Heart right ventricle (tissue), 16 donors: Measurements from ENCODE around the gene NOG. TPM values are rescaled to one million over a fixed set of nuclear protein-coding genes. Genes with fewer than 3 reads are reported as not detected.

Source experiments
- ATAC-seq, 8 donors: fragments of 200-7000 bp; cut with Tn5 transposase; one replicate each; pipeline ENCODE4 v1.9.1; 2020; ENCODE audit warnings: mild to moderate bottlenecking in 8 of 8, moderate library complexity in 8 of 8, moderate number of reproducible peaks in 1 of 8
- DNase-seq, 2 donors: peaks; one replicate each; pipeline ENCODE4 v3.0.0-alpha.2; 2020
- H3K27ac ChIP-seq, 10 donors: fragments of 200-600 bp; sonication (generic) in 2 of 10; one replicate each; pipeline versions ENCODE4 v1.5.0 to v1.8.0; 2020 to 2022; ENCODE audit warnings: mild to moderate bottlenecking in 3 of 10
- H3K27me3 ChIP-seq, 7 donors: fragments of 200-600 bp; one replicate each; pipeline ENCODE4 v1.8.0; 2021 to 2022; ENCODE audit warnings: mild to moderate bottlenecking in 2 of 7
- H3K36me3 ChIP-seq, 9 donors: fragments of 200-600 bp; sonication (generic) in 1 of 9; one replicate each; pipeline versions ENCODE4 v1.5.0 to v1.8.0; 2020 to 2022; ENCODE audit warnings: mild to moderate bottlenecking in 2 of 9
- H3K4me1 ChIP-seq, 9 donors: fragments of 200-600 bp; sonication (generic) in 1 of 9; one replicate each; pipeline versions ENCODE4 v1.5.0 to v1.8.0; 2020 to 2022; ENCODE audit warnings: mild to moderate bottlenecking in 4 of 9
- H3K4me3 ChIP-seq, 10 donors: fragments of 200-600 bp; sonication (generic) in 2 of 10; one replicate each; pipeline versions ENCODE4 v1.5.0 to v1.8.0; 2020 to 2022; ENCODE audit warnings: mild to moderate bottlenecking in 7 of 10, moderate library complexity in 2 of 10
- H3K9me3 ChIP-seq, 11 donors: fragments of 200-600 bp in 10 of 11; sonication (generic) in 2 of 11; one replicate each; pipeline versions ENCODE4 v1.5.0 to v1.8.0; 2013 to 2022; ENCODE audit warnings: mild to moderate bottlenecking in 2 of 11, control low read depth in 1 of 11, moderate library complexity in 1 of 11
- CTCF ChIP-seq, 9 donors: fragments of 200-600 bp; sonication (generic) in 2 of 9; IDR thresholded peaks; one replicate each; pipeline versions ENCODE4 v1.5.0 to v1.8.0; 2021 to 2022; ENCODE audit warnings: antibody characterized with exemption in 9 of 9, mild to moderate bottlenecking in 5 of 9, moderate library complexity in 1 of 9
- WGBS, 2 donors: extraction: QIAGEN DNeasy Blood & Tissue Kit; methylation state at CpG; one replicate each; pipeline ENCODE4 v1.1.7; 2013; ENCODE audit warnings: inconsistent platforms in 1 of 2; 5-methylcytosine and 5-hydroxymethylcytosine counted together
- intact Hi-C, 10 donors: fragments of 100-400 bp; cut with DNase I; formaldehyde crosslinking; loops; one replicate each; pipeline versions ENCODE4 v1.11.1 to v1.14.2; 2022
- polyA plus RNA-seq, 2 donors: library from polyadenylated mRNA; stranded (reverse); fragments of 200-250 nt; gene quantifications; one replicate each; pipeline ENCODE4 v1.2.3, GENCODE V29; 2013
- total RNA-seq, 10 donors: library from RNA; stranded (reverse); fragmentation: NEBNext Ultra II Directional in 3 of 10; extraction: Animal tissue kit (Norgen Biotek cat#: 25700) in 3 of 10; gene quantifications; one replicate each; pipeline versions ENCODE4 v1.2.1 to v1.2.4, GENCODE V29; 2021 to 2023
- donor health status: Arrhythmogenic right ventricular cardiomyopathy.
- donor health status: ischemic (EF 13 %, LVEDD 7.1; RV severe dilation, severe dysfunction).
- donor health status: healthy with polysubstance abuse.
- donor health status: DM: no; HTN: yes; CAD: no.
- donor health status: DM: no; HTN: no; CAD: no.
- donor health status: ischemic (EF 25% LVEDD 6.9; RV normal size, moderate dysfunction).
- donor health status: ischemic (EF 25% LVEDD 5.7; RV mildly dilated, moderate dysfunction).
- donor health status: healthy.
- donor health status: DM: yes; HTN: yes; CAD: no.
- donor health status: Ischemic cardiomyopathy.
- donor health status: ischemic (EF 35%, LVEDD 5.7; RV mildly dilated, moderate dysfunction).
- donor health status: nonischemic (EF 11% LVEDD 7.7; RV severe dilation, severe dysfunction).
- donor health status: DM: yes; HTN: yes; CAD: no.
- donor health status: PGD.
- donor health status: ischemic (EF 29% LVEDD 5.4; RV normal size, mild dysfunction).
- donor health status: nonischemic (EF 23%, LVEDD 6.1; RV moderate dilation, normal function).

The NOG gene
- total and polyA plus RNA-seq, 12 donors, result 0.11 to 0.48 (median 0.16) TPM; not detected in 1

- no peak for ATAC-seq
- WGBS, 2 donors, result 64 to 69% methylated on average over 2 of the region's 2 CpGs
Observed at GRCh38 chr17:56641894-56642293, 48.4 kb downstream of the NOG start.

GRCh38 chr17:56642424-56642823, 48.9 kb downstream of the NOG start:
- no peak overlapping the region for H3K27ac ChIP-seq
- DNase-seq, result no peak
- H3K4me3 ChIP-seq, result no peak overlapping the region
- H3K4me1 ChIP-seq, result no peaks in the 10 kb centered on the region
- no peak for TF ChIP-seq CTCF (IDR thresholded peaks at IDR 0.05)
- H3K36me3 ChIP-seq, result no peaks in the 10 kb centered on the region
- 80 to 84% methylated on average over 3 of the region's 3 CpGs for WGBS, 2 donors
- intact Hi-C loops, result no loop called here
- H3K27me3 ChIP-seq, result peaks cover 0 to 46% (median 20%) of the 10 kb centered on the region in 7 donors
- no peak for ATAC-seq
- H3K9me3 ChIP-seq, result no peaks in the 10 kb centered on the region

More at GRCh38 chr17:56641894-56642293, 48.4 kb downstream of the NOG start:
- peaks cover 0 to 46% (median 22%) of the 10 kb centered on the region in 7 donors for H3K27me3 ChIP-seq
- H3K9me3 ChIP-seq, result no peaks in the 10 kb centered on the region
- H3K36me3 ChIP-seq, result no peaks in the 10 kb centered on the region
- H3K27ac ChIP-seq, result no peak overlapping the region
- no peak for TF ChIP-seq CTCF (IDR thresholded peaks at IDR 0.05)
- intact Hi-C loops, result no loop called here
- no peaks in the 10 kb centered on the region for H3K4me1 ChIP-seq
- no peak overlapping the region for H3K4me3 ChIP-seq
- DNase-seq, result no peak

Other genes with a start within 250 kb of the NOG start
- gene C17orf67, start 240.2 kb downstream of the NOG start, total RNA-seq, result 1 to 10 TPM in 3 of 10 donors, under 1 TPM in 7; 0.23 to 1.5 (median 0.91) TPM
- 1 to 10 TPM in 1 of 2 donors, under 1 TPM in 1; 0.25 to 2.2 TPM for gene C17orf67, start 240.2 kb downstream of the NOG start, polyA plus RNA-seq
- gene DGKE, start 240.5 kb downstream of the NOG start, total RNA-seq, result 1 to 10 TPM; 2.0 to 5.3 (median 2.7) TPM
- gene DGKE, start 240.5 kb downstream of the NOG start, polyA plus RNA-seq, result 1 to 10 TPM in 1 of 2 donors, under 1 TPM in 1; 0.71 to 3.1 TPM